ENCODE measurements around the gene SLC41A1.

DNA sequence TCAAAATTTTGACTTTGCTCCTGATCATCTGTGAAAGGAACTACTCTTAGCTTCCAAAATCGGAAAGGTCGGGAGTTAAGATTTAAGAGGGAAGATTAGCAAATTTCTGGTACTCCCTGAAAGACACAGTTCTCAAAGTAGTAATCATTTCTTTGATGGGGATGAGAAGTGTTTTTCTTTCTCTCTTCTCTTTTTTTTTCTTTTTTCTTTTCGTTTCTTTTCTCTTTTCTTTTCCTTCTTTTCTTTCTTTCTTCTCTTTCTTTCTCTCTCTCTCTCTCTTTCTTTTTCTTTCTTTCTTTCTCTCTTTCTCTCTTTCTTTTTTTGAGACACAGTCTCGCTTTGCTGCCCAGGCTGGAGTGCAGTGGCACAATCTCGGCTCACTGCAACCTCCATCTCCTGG is 32.7 kb downstream of the SLC41A1 start:
- TF ChIP-seq, protein P1, sequence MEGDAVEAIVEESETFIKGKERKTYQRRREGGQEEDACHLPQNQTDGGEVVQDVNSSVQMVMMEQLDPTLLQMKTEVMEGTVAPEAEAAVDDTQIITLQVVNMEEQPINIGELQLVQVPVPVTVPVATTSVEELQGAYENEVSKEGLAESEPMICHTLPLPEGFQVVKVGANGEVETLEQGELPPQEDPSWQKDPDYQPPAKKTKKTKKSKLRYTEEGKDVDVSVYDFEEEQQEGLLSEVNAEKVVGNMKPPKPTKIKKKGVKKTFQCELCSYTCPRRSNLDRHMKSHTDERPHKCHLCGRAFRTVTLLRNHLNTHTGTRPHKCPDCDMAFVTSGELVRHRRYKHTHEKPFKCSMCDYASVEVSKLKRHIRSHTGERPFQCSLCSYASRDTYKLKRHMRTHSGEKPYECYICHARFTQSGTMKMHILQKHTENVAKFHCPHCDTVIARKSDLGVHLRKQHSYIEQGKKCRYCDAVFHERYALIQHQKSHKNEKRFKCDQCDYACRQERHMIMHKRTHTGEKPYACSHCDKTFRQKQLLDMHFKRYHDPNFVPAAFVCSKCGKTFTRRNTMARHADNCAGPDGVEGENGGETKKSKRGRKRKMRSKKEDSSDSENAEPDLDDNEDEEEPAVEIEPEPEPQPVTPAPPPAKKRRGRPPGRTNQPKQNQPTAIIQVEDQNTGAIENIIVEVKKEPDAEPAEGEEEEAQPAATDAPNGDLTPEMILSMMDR (conservative IDR thresholded peaks at IDR 0.05; ENCODE audit: low read depth, low read length): no peak
- TF ChIP-seq EZH2 (IDR thresholded peaks at IDR 0.05; ENCODE audit: low read length, unreplicated experiment) (no peak), EZH2phosphoT487 (IDR thresholded peaks at IDR 0.05; ENCODE audit: borderline replicate concordance, low read length) (no peak)
